HepG2 (cell line): ENCODE measurements around the gene POLD3. TPM values are rescaled to one million over a fixed set of nuclear protein-coding genes. Genes with fewer than 3 reads are reported as not detected.
A peak's percentile ranks its signal among the peaks of the same experiment; 100 is the strongest.

ENCODE experiments used
- ATAC-seq: fragments of 200-7000 bp; cut with Tn5 transposase; 3 replicates; pipeline ENCODE4 v1.9.1; 2020; ENCODE audit warnings: mild to moderate bottlenecking, moderate library complexity
- BruUV-seq: library from RNA; stranded (reverse); fragments of 400-500 nt; replicated peaks from 2 replicates; lab custom pipeline; 2021; lab: Mats Ljungman, UMichigan
- CTCF ChIA-PET: fragments of 300-600 bp; formaldehyde crosslinking; extraction: SDS; loops from one replicate; lab custom pipeline; 2021; ENCODE audit warnings: low total read pairs, inconsistent platforms, low intra/inter-chr PET ratio; lab: Yijun Ruan, JAX
- POLR2A ChIA-PET: fragments of 350-600 bp; sonication (Branson Sonifier 250); formaldehyde crosslinking; loops from one replicate; lab custom pipeline; 2020; ENCODE audit warnings: antibody characterized with exemption, inconsistent platforms; lab: Yijun Ruan, JAX
- DNase-seq: peaks from one replicate; pipeline ENCODE4 v3.0.0-alpha.2; 2015; ENCODE audit warnings: low spot score
- FAIRE-seq: peaks from 3 replicates; lab custom pipeline; 2011; peaks lifted over from hg19 to GRCh38; lab: Jason Lieb, UNC
- H2AFZ ChIP-seq: one replicate; pipeline ENCODE4 v1.6.1; 2011; ENCODE audit warnings: low read length, inconsistent platforms
- H3K27ac ChIP-seq: fragments of 300-600 bp; 3 replicates; pipeline ENCODE4 v1.8.0; 2011; ENCODE audit warnings: mixed run types, mild to moderate bottlenecking, mixed read lengths, low read length, inconsistent platforms; ENCODE audit not compliant: insufficient read depth; ENCODE audit errors: extremely low read length
- H3K27me3 ChIP-seq, 2 experiments: fragments of 200-600 bp in 1 of 2; 2 replicates in 1 of 2; 3 replicates in 1 of 2; pipeline versions ENCODE4 v1.6.0 to v1.8.0; 2011; ENCODE audit warnings: low read length in 2 of 2, mild to moderate bottlenecking in 2 of 2, moderate library complexity in 2 of 2, inconsistent platforms in 1 of 2; ENCODE audit not compliant: insufficient read depth in 2 of 2, control insufficient read depth in 1 of 2
- H3K36me3 ChIP-seq, 2 experiments: fragments of 200-600 bp in 1 of 2; replicated peaks in 1 of 2; 2 replicates in 1 of 2; 3 replicates in 1 of 2; pipeline versions ENCODE4 v1.5.1 to v1.8.0; 2011; ENCODE audit warnings: low read length in 2 of 2, inconsistent platforms in 1 of 2; ENCODE audit not compliant: insufficient read depth in 2 of 2, control insufficient read depth in 1 of 2
- H3K4me1 ChIP-seq: 2 replicates; pipeline ENCODE4 v1.5.1; 2012; ENCODE audit warnings: low read length, inconsistent platforms; ENCODE audit not compliant: insufficient read depth
- H3K4me2 ChIP-seq: 2 replicates; pipeline ENCODE4 v1.6.0; 2011; ENCODE audit warnings: low read depth, low read length, inconsistent platforms
- H3K4me3 ChIP-seq, 3 experiments: fragments of 200-600 bp in 1 of 3; sonication (generic), shearing (Covaris generic) in 1 of 3; replicated peaks in 1 of 3; 2 replicates each; pipeline ENCODE4 v1.5.1; 2011 to 2016; ENCODE audit warnings: low read length in 3 of 3, inconsistent platforms in 2 of 3, low read depth in 2 of 3, mild to moderate bottlenecking in 2 of 3, control low read depth in 1 of 3, mixed read lengths in 1 of 3; ENCODE audit not compliant: insufficient read depth in 1 of 3
- H3K79me2 ChIP-seq: one replicate; pipeline ENCODE4 v1.6.1; 2011; ENCODE audit warnings: low read length, inconsistent platforms; ENCODE audit not compliant: insufficient read depth
- H3K9ac ChIP-seq: 2 replicates; pipeline ENCODE4 v1.6.0; 2011; ENCODE audit warnings: mild to moderate bottlenecking, low read depth, low read length, inconsistent platforms; ENCODE audit not compliant: insufficient read depth
- H3K9me3 ChIP-seq: 2 replicates; pipeline ENCODE4 v1.5.1; 2012; ENCODE audit warnings: mild to moderate bottlenecking, low read length
- H4K20me1 ChIP-seq: 2 replicates; pipeline ENCODE4 v1.6.0; 2011; ENCODE audit warnings: inconsistent platforms, mild to moderate bottlenecking, low read length, moderate library complexity; ENCODE audit not compliant: insufficient read depth
- BRF2 ChIP-seq: sonication (generic); formaldehyde crosslinking; IDR thresholded peaks from 2 replicates; pipeline ENCODE4 v1.8.1; 2022; ENCODE audit warnings: mild to moderate bottlenecking, missing genetic modification reagents
- E2F5 ChIP-seq: sonication (generic); formaldehyde crosslinking; conservative IDR thresholded peaks from 2 replicates; pipeline ENCODE4 v1.4.0; 2020; ENCODE audit warnings: missing genetic modification reagents
- MAF1 ChIP-seq: sonication (generic); formaldehyde crosslinking; IDR thresholded peaks from 2 replicates; pipeline ENCODE4 v1.5.0; 2020; ENCODE audit warnings: missing genetic modification reagents, borderline replicate concordance
- MEIS2 ChIP-seq: sonication (generic); formaldehyde crosslinking; IDR thresholded peaks from 2 replicates; pipeline ENCODE4 v1.9.0; 2021; ENCODE audit warnings: mild to moderate bottlenecking, missing genetic modification reagents
- RBAK ChIP-seq: sonication (generic); formaldehyde crosslinking; IDR thresholded peaks from 2 replicates; pipeline ENCODE4 v1.5.1; 2020; ENCODE audit warnings: mild to moderate bottlenecking, missing genetic modification reagents
- TOE1 ChIP-seq: sonication (generic); formaldehyde crosslinking; IDR thresholded peaks from 2 replicates; pipeline ENCODE4 v1.4.0; 2020; ENCODE audit warnings: mild to moderate bottlenecking, missing genetic modification reagents
- TSC22D2 ChIP-seq: sonication (generic); formaldehyde crosslinking; IDR thresholded peaks from 2 replicates; pipeline ENCODE4 v1.5.1; 2020; ENCODE audit warnings: missing genetic modification reagents, mild to moderate bottlenecking, borderline replicate concordance
- ZMYM4 ChIP-seq: sonication (generic); formaldehyde crosslinking; IDR thresholded peaks from 2 replicates; pipeline ENCODE4 v1.8.1; 2023; ENCODE audit warnings: mild to moderate bottlenecking, missing genetic modification reagents
- ZNF431 ChIP-seq: sonication (generic); formaldehyde crosslinking; IDR thresholded peaks from 2 replicates; pipeline ENCODE4 v1.9.0; 2022; ENCODE audit warnings: missing genetic modification reagents, low read depth, mild to moderate bottlenecking, borderline replicate concordance
- ZNF605 ChIP-seq: sonication (generic); formaldehyde crosslinking; IDR thresholded peaks from 2 replicates; pipeline ENCODE4 v1.8.0; 2022; ENCODE audit warnings: mild to moderate bottlenecking, missing genetic modification reagents
- ZNF607 ChIP-seq: sonication (generic); formaldehyde crosslinking; IDR thresholded peaks from 2 replicates; pipeline ENCODE4 v1.5.1; 2020; ENCODE audit warnings: missing genetic modification reagents, mild to moderate bottlenecking, borderline replicate concordance
- ZNF790 ChIP-seq: sonication (generic); formaldehyde crosslinking; IDR thresholded peaks from 2 replicates; pipeline ENCODE4 v1.8.0; 2022; ENCODE audit warnings: missing genetic modification reagents, mild to moderate bottlenecking, borderline replicate concordance
- WGBS: methylation state at CpG from one replicate; pipeline ENCODE4 v1.1.6; 2017; ENCODE audit warnings: low lambda C conversion rate; 5-methylcytosine and 5-hydroxymethylcytosine counted together
- in situ Hi-C: cut with HindIII; loops from 2 replicates; pipeline ENCODE4 v1.10.0; 2017; ENCODE audit warnings: low pct_unique_long_range_greater_than_20kb; ENCODE audit not compliant: extremely low pct_ligation_motif_present
- intact Hi-C: fragments of 100-400 bp; cut with micrococcal nuclease; formaldehyde crosslinking; loops from one replicate; pipeline ENCODE4 v1.10.0; 2022; ENCODE audit not compliant: unreplicated experiment
- polyA plus RNA-seq, 8 experiments: library from polyadenylated mRNA; depleted of rRNA in 3 of 8; stranded (reverse) in 7 of 8; unstranded in 1 of 8; fragments of >200 nt; fragmentation: Illumina TruSeq in 4 of 8; extraction: Trizol in 4 of 8; gene quantifications; 2 replicates each; pipeline versions ENCODE4 v1.2.1 to v1.2.3, GENCODE V29; 2011 to 2016; ENCODE audit warnings: low read depth in 4 of 8, missing spikeins in 1 of 8, mixed read lengths in 1 of 8; ENCODE audit not compliant: insufficient read depth in 1 of 8
- total RNA-seq, 5 experiments: library from RNA; depleted of rRNA; stranded (reverse); fragments of >200 nt; fragmentation: Illumina TruSeq; extraction: Trizol; gene quantifications; 2 replicates each; pipeline ENCODE4 v1.2.3, GENCODE V29; 2016; ENCODE audit warnings: low read depth in 1 of 5
- TF ChIP-seq, protein P1 (sequence below): IDR thresholded peaks from 2 replicates; pipeline ENCODE4 v1.4.0; 2020; ENCODE audit warnings: mild to moderate bottlenecking, missing genetic modification reagents
- TF ChIP-seq, protein P2 (sequence below): sonication (generic); formaldehyde crosslinking; IDR thresholded peaks from 2 replicates; pipeline ENCODE4 v1.5.0; 2020; ENCODE audit warnings: mild to moderate bottlenecking, missing genetic modification reagents
- TF ChIP-seq, protein P3 (sequence below): sonication (generic); formaldehyde crosslinking; IDR thresholded peaks from 2 replicates; pipeline ENCODE4 v1.8.0; 2022; ENCODE audit warnings: mild to moderate bottlenecking, missing genetic modification reagents

Gene POLD3
- total and polyA plus RNA-seq, 2 of the 13 experiments (the other 11 are each of a cell fraction or from before 2014, with no cell fraction given) = 6.3 to 18.9 TPM

DNA sequence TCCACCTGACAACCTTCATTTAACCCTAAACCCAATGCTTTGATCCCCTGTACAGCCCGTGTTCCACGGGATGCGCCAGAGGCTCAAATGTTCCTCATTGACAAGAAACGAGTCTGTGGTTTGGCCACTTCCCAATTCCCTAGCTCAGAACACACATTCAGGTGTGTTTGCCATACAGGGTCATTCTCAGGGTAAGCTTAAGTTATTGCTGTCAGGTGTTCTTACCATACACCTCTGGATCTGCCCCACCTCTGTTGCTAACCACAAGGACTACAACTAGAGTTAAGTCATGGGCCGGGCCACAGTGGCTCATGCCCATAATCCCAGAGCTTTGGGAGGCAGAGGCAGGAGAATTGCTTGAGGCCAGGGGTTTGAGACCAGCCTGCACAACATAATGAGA lies 45.6 kb upstream of the POLD3 start:
- intact Hi-C loops = no loop called here
- Histone ChIP-seq H3K79me2 (no peaks in the 10 kb centered on the region), H3K27me3 (peaks cover 0 to 29% of the 10 kb centered on the region in 2 experiments; a peak in 2 of 5 replicates), H3K27ac (no peak overlapping the region), H4K20me1 (no peaks in the 10 kb centered on the region), H3K9ac (no peak overlapping the region), H2AFZ (no peak overlapping the region), H3K36me3 (no peaks in the 10 kb centered on the region), H3K9me3 (peaks cover 13% of the 10 kb centered on the region), H3K4me1 (no peaks in the 10 kb centered on the region), H3K4me2 (no peak overlapping the region), H3K4me3 (no peak overlapping the region)
- DNase-seq = peak; percentile 8
- POLR2A ChIA-PET = interaction anchor here (1.1 kb wide), 1 partner anchor 54 kb away, joined by 3 read pairs; no protein-coding TSS in a partner anchor
- ATAC-seq = no peak
- no TSS peak for BruUV-seq
- no peak for FAIRE-seq
- CTCF ChIA-PET = no interaction called here
- 5% methylated on average over 5 of the region's 5 CpGs for WGBS
- in situ Hi-C loops = no loop called here
- TF ChIP-seq ZNF431 (no peak), ZMYM4 (CRISPR knock-in tag) (no peak), TSC22D2 (CRISPR knock-in tag) (no peak), TOE1 (CRISPR knock-in tag) (no peak), E2F5 (CRISPR knock-in tag) (no peak), ZNF607 (CRISPR knock-in tag) (no peak), RBAK (CRISPR knock-in tag) (no peak), ZNF790 (no peak), ZNF605 (no peak), BRF2 (CRISPR knock-in tag) (no peak), MEIS2 (CRISPR knock-in tag) (no peak), MAF1 (no peak)
- TF ChIP-seq, protein P1, sequence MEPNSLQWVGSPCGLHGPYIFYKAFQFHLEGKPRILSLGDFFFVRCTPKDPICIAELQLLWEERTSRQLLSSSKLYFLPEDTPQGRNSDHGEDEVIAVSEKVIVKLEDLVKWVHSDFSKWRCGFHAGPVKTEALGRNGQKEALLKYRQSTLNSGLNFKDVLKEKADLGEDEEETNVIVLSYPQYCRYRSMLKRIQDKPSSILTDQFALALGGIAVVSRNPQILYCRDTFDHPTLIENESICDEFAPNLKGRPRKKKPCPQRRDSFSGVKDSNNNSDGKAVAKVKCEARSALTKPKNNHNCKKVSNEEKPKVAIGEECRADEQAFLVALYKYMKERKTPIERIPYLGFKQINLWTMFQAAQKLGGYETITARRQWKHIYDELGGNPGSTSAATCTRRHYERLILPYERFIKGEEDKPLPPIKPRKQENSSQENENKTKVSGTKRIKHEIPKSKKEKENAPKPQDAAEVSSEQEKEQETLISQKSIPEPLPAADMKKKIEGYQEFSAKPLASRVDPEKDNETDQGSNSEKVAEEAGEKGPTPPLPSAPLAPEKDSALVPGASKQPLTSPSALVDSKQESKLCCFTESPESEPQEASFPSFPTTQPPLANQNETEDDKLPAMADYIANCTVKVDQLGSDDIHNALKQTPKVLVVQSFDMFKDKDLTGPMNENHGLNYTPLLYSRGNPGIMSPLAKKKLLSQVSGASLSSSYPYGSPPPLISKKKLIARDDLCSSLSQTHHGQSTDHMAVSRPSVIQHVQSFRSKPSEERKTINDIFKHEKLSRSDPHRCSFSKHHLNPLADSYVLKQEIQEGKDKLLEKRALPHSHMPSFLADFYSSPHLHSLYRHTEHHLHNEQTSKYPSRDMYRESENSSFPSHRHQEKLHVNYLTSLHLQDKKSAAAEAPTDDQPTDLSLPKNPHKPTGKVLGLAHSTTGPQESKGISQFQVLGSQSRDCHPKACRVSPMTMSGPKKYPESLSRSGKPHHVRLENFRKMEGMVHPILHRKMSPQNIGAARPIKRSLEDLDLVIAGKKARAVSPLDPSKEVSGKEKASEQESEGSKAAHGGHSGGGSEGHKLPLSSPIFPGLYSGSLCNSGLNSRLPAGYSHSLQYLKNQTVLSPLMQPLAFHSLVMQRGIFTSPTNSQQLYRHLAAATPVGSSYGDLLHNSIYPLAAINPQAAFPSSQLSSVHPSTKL (CRISPR knock-in tag) = no peak
- TF ChIP-seq, protein P2, sequence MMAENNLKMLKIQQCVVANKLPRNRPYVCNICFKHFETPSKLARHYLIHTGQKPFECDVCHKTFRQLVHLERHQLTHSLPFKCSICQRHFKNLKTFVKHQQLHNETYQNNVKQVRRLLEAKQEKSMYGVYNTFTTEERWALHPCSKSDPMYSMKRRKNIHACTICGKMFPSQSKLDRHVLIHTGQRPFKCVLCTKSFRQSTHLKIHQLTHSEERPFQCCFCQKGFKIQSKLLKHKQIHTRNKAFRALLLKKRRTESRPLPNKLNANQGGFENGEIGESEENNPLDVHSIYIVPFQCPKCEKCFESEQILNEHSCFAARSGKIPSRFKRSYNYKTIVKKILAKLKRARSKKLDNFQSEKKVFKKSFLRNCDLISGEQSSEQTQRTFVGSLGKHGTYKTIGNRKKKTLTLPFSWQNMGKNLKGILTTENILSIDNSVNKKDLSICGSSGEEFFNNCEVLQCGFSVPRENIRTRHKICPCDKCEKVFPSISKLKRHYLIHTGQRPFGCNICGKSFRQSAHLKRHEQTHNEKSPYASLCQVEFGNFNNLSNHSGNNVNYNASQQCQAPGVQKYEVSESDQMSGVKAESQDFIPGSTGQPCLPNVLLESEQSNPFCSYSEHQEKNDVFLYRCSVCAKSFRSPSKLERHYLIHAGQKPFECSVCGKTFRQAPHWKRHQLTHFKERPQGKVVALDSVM = no peak
- TF ChIP-seq, protein P3, sequence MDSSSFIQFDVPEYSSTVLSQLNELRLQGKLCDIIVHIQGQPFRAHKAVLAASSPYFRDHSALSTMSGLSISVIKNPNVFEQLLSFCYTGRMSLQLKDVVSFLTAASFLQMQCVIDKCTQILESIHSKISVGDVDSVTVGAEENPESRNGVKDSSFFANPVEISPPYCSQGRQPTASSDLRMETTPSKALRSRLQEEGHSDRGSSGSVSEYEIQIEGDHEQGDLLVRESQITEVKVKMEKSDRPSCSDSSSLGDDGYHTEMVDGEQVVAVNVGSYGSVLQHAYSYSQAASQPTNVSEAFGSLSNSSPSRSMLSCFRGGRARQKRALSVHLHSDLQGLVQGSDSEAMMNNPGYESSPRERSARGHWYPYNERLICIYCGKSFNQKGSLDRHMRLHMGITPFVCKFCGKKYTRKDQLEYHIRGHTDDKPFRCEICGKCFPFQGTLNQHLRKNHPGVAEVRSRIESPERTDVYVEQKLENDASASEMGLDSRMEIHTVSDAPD (CRISPR knock-in tag) = no peak
